ENCODE results near the gene IL22RA2.
"Not testable (repeated sequence)": the region's sequence is repeated elsewhere in the genome, so short reads cannot be mapped to it uniquely, and the experiment has no call there.

IL22RA2 gene

GRCh38 chr6:137119196-137120104, 54.0 kb downstream of the IL22RA2 start:
- no peak for DNase-seq

- no peak for DNase-seq
Measured at GRCh38 chr6:137117581-137117980, 55.9 kb downstream of the IL22RA2 start.

DNA sequence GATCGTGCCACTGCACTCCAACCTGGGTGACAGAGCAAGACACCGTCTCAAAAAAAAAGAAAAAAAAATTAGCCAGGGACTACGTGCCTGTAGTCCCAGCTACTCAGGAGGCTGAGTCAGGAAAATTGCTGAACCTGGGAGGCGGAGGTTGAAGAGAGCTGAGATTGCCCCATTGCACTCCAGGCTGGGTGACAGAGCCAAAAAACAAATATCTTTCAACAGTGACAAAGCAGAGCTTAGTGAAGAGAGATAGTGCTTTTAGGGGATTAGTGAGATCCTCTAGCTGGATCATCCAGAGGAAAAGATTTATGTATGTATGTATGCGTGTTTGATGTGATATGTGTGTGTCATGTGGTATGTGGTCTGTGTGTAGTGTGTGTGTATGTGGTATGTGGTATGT, 56.6 kb downstream of the IL22RA2 start:
- DNase-seq, result no peak

DNA sequence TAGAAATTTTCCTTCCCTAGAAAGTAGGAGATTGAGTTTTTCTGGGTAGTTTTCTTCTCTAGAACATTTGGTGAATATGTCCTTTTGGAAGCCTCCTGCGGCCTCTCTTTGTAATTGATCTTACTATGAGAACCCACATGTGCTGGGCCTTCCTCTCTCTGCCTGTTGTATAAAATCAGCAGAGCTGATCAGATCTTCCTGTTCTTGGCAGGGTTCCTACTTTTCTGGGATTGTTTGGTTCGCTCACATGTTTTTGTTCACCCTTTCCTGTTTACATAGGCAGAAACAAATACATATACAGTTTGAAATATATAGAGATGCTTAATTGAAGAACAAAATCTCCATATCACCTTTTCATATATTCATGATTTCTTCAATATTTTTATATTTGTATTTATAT, 57.8 kb downstream of the IL22RA2 start:
- no peak for DNase-seq

DNA sequence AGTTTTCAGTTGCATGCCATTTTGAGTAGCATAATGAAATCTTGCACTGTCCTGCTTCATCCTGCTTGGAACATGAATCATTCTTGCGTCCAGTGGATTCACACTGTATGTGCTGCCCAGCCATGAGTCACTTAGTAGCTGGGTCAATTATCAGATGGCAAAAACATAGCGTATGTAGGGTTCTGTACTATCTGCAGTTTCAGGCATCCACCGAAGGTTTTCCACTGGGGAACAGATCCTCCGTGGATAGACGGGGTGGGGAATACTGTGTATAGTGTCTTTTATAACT, 61.4 kb downstream of the IL22RA2 start:
- no peak for DNase-seq

DNA sequence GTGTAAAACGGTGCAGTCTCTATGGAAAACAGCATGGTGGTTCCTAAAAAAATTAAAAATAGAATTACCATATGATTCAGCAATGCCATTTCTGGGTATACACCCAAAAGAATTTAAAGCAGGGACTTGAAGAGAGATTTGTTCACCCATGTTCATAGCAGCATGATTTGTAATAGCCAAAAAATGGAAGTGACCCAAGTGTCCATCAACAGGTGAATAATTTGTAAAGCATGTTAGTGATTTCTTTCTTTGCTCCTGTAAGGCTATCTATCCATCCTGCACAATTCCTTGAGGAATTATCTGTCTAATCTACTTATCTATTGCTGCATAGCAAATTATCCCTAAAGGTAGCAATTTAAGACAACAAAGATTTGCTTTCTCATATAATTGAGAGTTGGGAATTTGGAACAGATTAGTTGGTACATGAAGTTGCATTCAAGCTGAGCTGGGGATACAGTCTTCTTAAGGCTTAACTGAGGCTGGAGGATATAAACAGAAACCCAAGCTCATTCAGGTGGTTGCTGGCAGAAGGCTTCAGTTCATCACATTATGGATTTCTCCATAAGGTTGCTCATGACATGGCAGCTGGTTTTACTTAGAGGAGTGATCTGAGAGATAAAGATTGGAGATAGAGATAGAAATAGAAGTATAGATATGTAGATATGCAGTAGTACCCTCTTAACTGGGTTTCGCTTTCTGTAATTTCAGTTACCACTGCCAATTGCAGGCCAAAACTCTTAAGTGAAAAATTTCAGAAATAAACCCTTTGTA, 62.0 kb downstream of the IL22RA2 start:
- no peak for DNase-seq

DNA sequence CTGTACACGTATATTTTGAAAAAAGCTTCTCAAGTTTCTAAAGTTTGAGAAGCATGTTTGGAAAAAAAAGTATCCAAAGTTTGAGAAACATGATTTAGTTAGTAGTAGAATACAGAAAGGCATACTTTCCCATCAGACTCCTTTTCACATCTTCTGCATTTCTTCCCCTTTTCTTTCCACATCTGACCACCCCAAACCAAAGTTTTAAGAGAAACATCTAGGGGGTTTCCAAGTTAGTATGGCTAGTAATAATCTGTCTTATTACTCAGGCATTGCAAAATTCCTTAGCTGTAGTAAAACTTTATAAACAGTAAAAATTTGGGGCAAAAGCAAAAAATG, 65.7 kb downstream of the IL22RA2 start:
- no peak for DNase-seq

GRCh38 chr6:137107047-137107766, 66.2 kb downstream of the IL22RA2 start:
- not testable (repeated sequence) for DNase-seq

DNA sequence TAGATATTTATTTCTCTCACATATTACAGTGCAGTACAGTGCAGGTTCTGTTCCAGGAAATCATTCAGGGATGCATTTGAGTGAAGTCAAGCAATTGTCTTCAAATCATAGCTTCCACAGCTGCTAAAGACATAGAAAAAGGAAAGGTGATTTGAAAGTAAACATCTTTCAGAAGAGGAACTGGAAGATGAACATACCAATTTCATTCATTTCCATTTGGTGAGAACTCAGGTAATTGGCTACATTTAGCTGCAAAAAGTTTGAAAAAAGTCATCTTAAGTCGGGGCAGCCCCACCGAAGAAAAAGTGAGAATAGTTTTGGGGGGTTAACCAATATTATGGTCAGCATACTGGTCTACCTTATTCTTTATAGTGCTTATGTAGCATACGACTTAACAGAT, 67.3 kb downstream of the IL22RA2 start:
- no peak for DNase-seq

GRCh38 chr6:137105375-137105774, 68.1 kb downstream of the IL22RA2 start:
- no peak for DNase-seq

DNA sequence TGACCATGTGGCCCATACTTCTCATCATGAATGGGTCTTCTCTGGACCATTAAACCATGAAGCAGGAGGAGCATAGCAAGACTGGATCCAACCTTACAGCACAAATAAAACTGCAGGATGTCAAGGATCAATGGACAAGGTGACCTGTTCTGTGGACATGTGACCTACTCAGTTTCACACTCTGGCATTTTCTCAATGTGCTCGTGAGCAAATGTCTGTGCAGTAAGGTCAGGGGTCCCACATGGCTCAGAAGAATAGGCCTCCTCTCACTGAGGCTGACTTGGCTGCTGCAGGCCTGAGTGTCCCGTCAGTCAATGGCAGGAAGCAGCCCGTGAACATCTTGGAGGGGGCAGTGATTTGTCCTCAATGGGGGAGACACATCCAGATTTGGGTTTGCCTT, 68.5 kb downstream of the IL22RA2 start:
- no peak for DNase-seq

DNA sequence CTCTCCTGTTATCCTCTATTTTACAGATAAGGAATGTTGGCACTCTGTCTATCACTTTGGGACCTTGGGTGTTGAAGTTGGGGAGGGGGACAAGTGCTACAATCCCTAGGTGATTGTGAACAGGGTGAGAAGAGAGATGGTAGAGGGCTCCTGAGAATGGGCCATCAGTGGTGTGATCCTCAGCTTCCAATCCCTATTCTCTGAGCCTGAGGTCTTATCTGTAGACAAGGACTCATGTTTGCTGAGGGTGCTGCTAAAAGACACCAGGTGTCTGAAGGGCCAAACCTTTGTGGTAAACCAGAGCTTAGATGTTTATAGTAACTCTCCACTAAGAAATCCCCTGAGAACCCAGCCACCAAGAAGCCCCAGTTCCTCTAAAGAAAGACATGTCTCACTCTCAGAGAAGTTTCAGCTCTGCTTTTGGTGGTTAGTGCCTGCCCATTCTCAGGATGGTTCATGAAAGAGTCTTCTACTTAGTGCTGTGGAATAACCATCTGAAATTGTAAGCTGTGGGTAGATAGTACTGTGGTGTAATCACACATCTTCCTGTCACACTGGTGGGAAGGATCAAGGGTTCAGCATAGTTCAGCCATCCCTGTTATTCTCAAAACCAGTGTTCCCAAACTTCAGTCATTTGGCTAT, 70.5 kb downstream of the IL22RA2 start:
- no peak for DNase-seq

- no peak for DNase-seq
Measured at GRCh38 chr6:137102050-137102848, 71.2 kb downstream of the IL22RA2 start.

- no peak for DNase-seq
Measured at GRCh38 chr6:137099689-137100403, 73.6 kb downstream of the IL22RA2 start.

DNA sequence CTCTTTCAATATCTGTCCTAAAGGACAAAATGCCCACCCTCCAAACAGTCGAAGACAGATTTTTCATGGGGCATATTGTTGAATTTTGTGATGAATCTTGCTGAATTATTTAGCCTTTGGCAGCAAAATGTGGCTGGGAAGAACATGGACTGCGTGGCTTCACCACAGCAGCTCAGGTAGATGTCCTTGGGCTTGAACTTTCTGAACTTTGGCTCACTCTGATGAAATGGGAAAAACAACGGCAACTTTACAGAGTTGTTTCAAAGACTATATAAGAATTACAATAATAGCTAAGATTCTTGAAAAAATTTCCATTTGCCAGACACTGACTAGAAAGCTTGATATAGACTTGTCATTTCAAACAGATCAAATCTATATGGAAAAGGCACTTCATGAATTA, 75.9 kb downstream of the IL22RA2 start:
- no peak for DNase-seq

DNA sequence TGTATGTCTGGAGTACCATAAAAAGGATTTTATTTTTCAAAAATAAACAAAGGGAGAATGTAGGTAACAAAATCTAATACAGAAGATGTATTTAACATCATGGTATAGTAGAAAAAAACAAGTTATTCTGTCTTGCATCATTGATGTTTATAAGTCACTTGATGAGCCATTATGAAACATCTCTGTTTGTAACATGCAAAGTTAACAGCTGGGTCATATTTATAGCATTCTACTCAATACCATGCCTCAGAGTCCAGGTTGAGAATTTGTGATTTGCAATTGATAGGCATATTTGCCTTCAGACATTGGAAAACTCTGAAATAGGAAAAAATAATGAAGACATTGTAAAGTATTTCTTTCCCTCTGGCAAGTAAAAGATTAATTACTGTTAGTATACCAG, 76.4 kb downstream of the IL22RA2 start:
- no peak for DNase-seq

GRCh38 chr6:137095651-137096238, 77.7 kb downstream of the IL22RA2 start:
- no peak for DNase-seq

DNA sequence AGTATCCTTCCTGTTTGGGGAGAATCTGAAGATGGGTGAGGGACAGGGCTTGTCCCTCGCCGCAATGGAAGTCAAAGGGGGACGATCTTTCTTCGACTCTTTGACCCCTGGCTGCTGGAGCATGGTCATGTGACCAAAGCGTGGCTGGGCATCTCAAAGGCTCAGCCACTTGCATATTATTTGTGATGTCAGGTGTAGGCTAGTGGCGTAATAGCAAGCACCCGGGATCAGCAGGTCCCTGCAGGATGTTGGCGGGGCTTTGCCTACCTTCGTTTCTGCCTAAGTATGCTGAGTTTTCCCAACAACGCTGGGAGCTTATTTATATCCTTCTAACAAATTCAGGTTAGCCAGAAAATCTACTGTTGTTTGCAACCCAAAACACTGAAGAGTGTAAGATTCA, 78.4 kb downstream of the IL22RA2 start:
- no peak for DNase-seq

GRCh38 chr6:137094411-137095008, 78.9 kb downstream of the IL22RA2 start:
- DNase-seq, result peak; percentile 26

Data from COR-L47 (cell line).